ENCODE data around the gene KCTD2.

KCTD2 gene

GRCh38 chr17:75098861-75099260 lies 51.8 kb downstream of the KCTD2 start:
- H3K4me3 ChIP-seq (ENCODE audit: low read depth, low read length) = no peak overlapping the region
- TF ChIP-seq POLR2A (IDR thresholded peaks at IDR 0.05; ENCODE audit: extremely low read depth, insufficient read length) (no peak), MAX (IDR thresholded peaks at IDR 0.05; ENCODE audit: low read depth, low read length) (no peak), MYC (IDR thresholded peaks at IDR 0.05; ENCODE audit: low read depth, low read length) (no peak), CTCF (IDR thresholded peaks at IDR 0.05; ENCODE audit: low read depth, low read length) (no peak)
- no peak for DNase-seq (ENCODE audit: low read depth)

- no peak for TF ChIP-seq CTCF (IDR thresholded peaks at IDR 0.05; ENCODE audit: low read depth, low read length)
- TF ChIP-seq POLR2A (IDR thresholded peaks at IDR 0.05; ENCODE audit: extremely low read depth, insufficient read length) = no peak
- no peak overlapping the region for H3K4me3 ChIP-seq (ENCODE audit: low read depth, low read length)
- no peak for DNase-seq (ENCODE audit: low read depth)
These were observed 53.0 kb downstream of the KCTD2 start for GRCh38 chr17:75099881-75100595.

- peak; percentile 59 for DNase-seq (ENCODE audit: low read depth)
- no peak for TF ChIP-seq CTCF (IDR thresholded peaks at IDR 0.05; ENCODE audit: low read depth, low read length)
- TF ChIP-seq POLR2A (IDR thresholded peaks at IDR 0.05; ENCODE audit: extremely low read depth, insufficient read length) = no peak
- TF ChIP-seq MAX (IDR thresholded peaks at IDR 0.05; ENCODE audit: low read depth, low read length) = peak; percentile 84
- no peak for TF ChIP-seq MYC (IDR thresholded peaks at IDR 0.05; ENCODE audit: low read depth, low read length)
- H3K4me3 ChIP-seq (ENCODE audit: low read depth, low read length) = no peak overlapping the region
These were observed 55.4 kb downstream of the KCTD2 start for GRCh38 chr17:75102385-75102821.

GRCh38 chr17:75103601-75104554 lies 56.9 kb downstream of the KCTD2 start:
- no peak overlapping the region for H3K4me3 ChIP-seq (ENCODE audit: low read depth, low read length)
- DNase-seq (ENCODE audit: low read depth) = no peak
- TF ChIP-seq MYC (IDR thresholded peaks at IDR 0.05; ENCODE audit: low read depth, low read length) (no peak), POLR2A (IDR thresholded peaks at IDR 0.05; ENCODE audit: extremely low read depth, insufficient read length) (no peak), CTCF (IDR thresholded peaks at IDR 0.05; ENCODE audit: low read depth, low read length) (no peak), MAX (IDR thresholded peaks at IDR 0.05; ENCODE audit: low read depth, low read length) (no peak)

GRCh38 chr17:75105126-75106080 lies 58.4 kb downstream of the KCTD2 start:
- no peak for TF ChIP-seq MYC (IDR thresholded peaks at IDR 0.05; ENCODE audit: low read depth, low read length)
- TF ChIP-seq CTCF (IDR thresholded peaks at IDR 0.05; ENCODE audit: low read depth, low read length) = peak; percentile 77
- H3K4me3 ChIP-seq (ENCODE audit: low read depth, low read length) = no peak overlapping the region
- DNase-seq (ENCODE audit: low read depth) = peak; percentile 47

Data from NB4 (cell line).